Kidney (tissue), 14 donors: ENCODE results near the gene SFT2D3. TPM values are rescaled to one million over a fixed set of nuclear protein-coding genes. Genes with fewer than 3 reads are reported as not detected.
A peak's percentile ranks its signal among the peaks of the same experiment; 100 is the strongest.

Experiments
- DNase-seq, 5 donors: peaks; one replicate each; pipeline ENCODE4 v3.0.0-alpha.2; 2013 to 2020
- FAIRE-seq: peaks from 2 replicates; lab custom pipeline; 2012; peaks lifted over from hg19 to GRCh38; lab: Jason Lieb, UNC
- H3K27ac ChIP-seq, 2 donors: one replicate each; pipeline ENCODE4 v1.7.0; 2013; ENCODE audit warnings: low read depth in 2 of 2, low read length in 2 of 2, inconsistent platforms in 1 of 2
- H3K27me3 ChIP-seq: one replicate; pipeline ENCODE4 v1.7.1; 2013; ENCODE audit warnings: low read length, inconsistent platforms; ENCODE audit not compliant: control insufficient read depth, insufficient read depth
- H3K36me3 ChIP-seq, 3 donors: one replicate each; pipeline versions ENCODE4 v1.7.0 to v1.7.1; 2013; ENCODE audit warnings: low read length in 3 of 3, control low read depth in 1 of 3, inconsistent platforms in 1 of 3; ENCODE audit not compliant: insufficient read depth in 3 of 3, control insufficient read depth in 2 of 3
- H3K4me1 ChIP-seq, 3 donors: one replicate each; pipeline versions ENCODE4 v1.7.0 to v1.7.1; 2013; ENCODE audit warnings: low read length in 3 of 3, inconsistent platforms in 1 of 3, low read depth in 1 of 3; ENCODE audit not compliant: control insufficient read depth in 2 of 3, insufficient read depth in 2 of 3
- H3K4me3 ChIP-seq, 3 donors: one replicate each; pipeline versions ENCODE4 v1.7.0 to v1.8.1; 2013; ENCODE audit warnings: low read length in 3 of 3, control low read depth in 1 of 3, inconsistent platforms in 1 of 3
- H3K9ac ChIP-seq, 3 donors: one replicate each; pipeline versions ENCODE4 v1.7.0 to v1.7.1; 2013; ENCODE audit warnings: low read length in 3 of 3, control low read depth in 1 of 3, inconsistent platforms in 1 of 3
- H3K9me3 ChIP-seq, 3 donors: one replicate each; pipeline versions ENCODE4 v1.7.0 to v1.7.1; 2013; ENCODE audit warnings: low read length in 3 of 3, control low read depth in 1 of 3, inconsistent platforms in 1 of 3; ENCODE audit not compliant: control insufficient read depth in 2 of 3, insufficient read depth in 1 of 3
- intact Hi-C: fragments of 100-400 bp; cut with DNase I; formaldehyde crosslinking; loops from one replicate; pipeline ENCODE4 v1.11.1; 2022
- polyA plus RNA-seq: library from polyadenylated mRNA; stranded (reverse); fragments of 350-450 nt; fragmentation: Illumina TruSeq; extraction: RNeasy Lipid Tissue Mini Kit (QIAGEN cat#74804); gene quantifications from one replicate; pipeline ENCODE4 v1.2.3, GENCODE V29; 2014; ENCODE audit warnings: low read depth, low replicate concordance; ENCODE audit not compliant: insufficient read depth
- total RNA-seq: library from RNA; stranded (reverse); fragmentation: NEBNext Ultra II Directional; extraction: Animal tissue kit (Norgen Biotek cat#: 25700); gene quantifications from one replicate; pipeline ENCODE4 v1.2.1, GENCODE V29; 2021
- TF ChIP-seq, protein P1 (sequence below): IDR thresholded peaks from 3 replicates; pipeline ENCODE4 v1.5.1; 2012; ENCODE audit warnings: mild to moderate bottlenecking, moderate library complexity, borderline replicate concordance; ENCODE audit not compliant: insufficient read depth; ENCODE audit errors: extremely low read depth
- donor health status: control.
- donor health status: control.
- donor health status: control.
- donor health status: control.
- donor health status: control.
- donor health status: DM: yes; HTN: yes; CAD: no.
- donor health status: Normal renal cell carcinoma (clear cell type).

SFT2D3 gene
- total and polyA plus RNA-seq, 2 donors from 2014 or later: 5.1 to 9.3 TPM

DNA sequence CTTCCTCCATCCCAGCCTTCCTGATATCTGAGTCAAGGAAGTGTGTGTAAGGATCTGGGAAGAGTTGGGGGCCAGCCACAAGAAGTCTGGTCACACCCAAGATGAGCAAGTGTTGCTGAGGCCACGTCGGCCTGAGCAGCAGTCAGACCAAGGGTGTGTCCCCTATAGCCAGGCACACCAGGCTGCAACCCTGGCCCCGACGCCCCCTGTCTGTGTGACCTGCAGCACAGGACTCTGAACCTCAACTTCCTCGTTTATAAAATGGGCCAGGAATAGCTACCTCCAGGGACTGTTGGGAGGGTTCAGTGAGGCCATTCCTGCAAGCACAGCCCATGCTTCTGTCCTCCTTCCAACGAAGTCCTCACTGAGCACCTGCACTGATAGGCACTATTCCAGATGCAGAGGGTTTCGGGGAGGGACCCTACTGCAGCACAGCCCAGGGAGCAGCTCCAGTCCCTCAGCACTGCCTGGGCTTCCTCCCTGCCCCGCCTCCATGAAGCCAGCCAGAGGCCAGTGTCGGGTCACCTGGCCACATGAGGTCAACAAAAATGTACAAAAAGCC lies 39.3 kb upstream of the SFT2D3 start:
- no peaks in the 10 kb centered on the region for H3K9me3 ChIP-seq
- no peak overlapping the region for H3K9ac ChIP-seq
- no peak overlapping the region for H3K27ac ChIP-seq
- peaks cover 0 to 21% (median 0%) of the 10 kb centered on the region in 3 donors for H3K4me1 ChIP-seq
- no peaks in the 10 kb centered on the region for H3K36me3 ChIP-seq
- DNase-seq (peak in 2 of 5 donors; percentile 36 to 85), FAIRE-seq (no peak)
- peaks cover 2% of the 10 kb centered on the region for H3K27me3 ChIP-seq
- TF ChIP-seq, protein P1, sequence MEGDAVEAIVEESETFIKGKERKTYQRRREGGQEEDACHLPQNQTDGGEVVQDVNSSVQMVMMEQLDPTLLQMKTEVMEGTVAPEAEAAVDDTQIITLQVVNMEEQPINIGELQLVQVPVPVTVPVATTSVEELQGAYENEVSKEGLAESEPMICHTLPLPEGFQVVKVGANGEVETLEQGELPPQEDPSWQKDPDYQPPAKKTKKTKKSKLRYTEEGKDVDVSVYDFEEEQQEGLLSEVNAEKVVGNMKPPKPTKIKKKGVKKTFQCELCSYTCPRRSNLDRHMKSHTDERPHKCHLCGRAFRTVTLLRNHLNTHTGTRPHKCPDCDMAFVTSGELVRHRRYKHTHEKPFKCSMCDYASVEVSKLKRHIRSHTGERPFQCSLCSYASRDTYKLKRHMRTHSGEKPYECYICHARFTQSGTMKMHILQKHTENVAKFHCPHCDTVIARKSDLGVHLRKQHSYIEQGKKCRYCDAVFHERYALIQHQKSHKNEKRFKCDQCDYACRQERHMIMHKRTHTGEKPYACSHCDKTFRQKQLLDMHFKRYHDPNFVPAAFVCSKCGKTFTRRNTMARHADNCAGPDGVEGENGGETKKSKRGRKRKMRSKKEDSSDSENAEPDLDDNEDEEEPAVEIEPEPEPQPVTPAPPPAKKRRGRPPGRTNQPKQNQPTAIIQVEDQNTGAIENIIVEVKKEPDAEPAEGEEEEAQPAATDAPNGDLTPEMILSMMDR: no peak
- no peak overlapping the region for H3K4me3 ChIP-seq
- intact Hi-C loops: no loop called here

DNA sequence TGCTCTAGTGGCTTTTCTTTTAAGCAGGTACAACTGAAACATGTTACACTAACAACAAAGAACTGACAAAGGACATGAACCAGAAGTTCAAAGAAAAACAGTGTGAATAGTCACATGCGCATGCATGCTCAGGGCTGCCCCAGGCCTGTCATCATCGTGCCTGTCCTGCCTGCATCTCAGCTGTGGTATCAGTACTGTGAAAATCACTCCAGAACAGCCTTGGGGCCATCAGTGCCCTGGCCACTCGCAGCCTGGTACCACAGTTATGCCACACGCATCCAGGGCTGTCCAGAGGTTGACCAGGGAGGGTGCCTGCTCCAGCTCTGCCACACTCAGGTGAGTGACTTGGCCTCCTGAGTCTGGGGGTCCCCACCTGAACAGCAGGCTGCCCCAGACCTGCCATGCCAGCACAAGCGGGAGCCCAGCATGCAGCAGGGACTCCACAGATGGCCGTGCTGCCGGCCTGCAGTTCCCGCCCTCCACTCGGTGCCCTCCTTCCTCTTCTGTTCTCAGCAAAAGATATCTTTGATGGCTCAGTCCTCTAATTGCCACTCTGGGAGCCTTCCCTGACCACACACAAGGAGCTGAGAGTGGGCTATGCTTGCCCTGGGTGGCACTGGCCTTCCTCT lies 38.2 kb upstream of the SFT2D3 start:
- TF ChIP-seq, protein P1: no peak
- peak in 2 of 5 donors; percentile 38 to 65 for DNase-seq
- Histone ChIP-seq H3K4me3 (no peak overlapping the region), H3K36me3 (no peaks in the 10 kb centered on the region), H3K27ac (peak overlapping the region; percentile 24 to 29), H3K27me3 (peaks cover 2% of the 10 kb centered on the region), H3K4me1 (peaks cover 0 to 21% (median 0%) of the 10 kb centered on the region in 3 donors), H3K9me3 (no peaks in the 10 kb centered on the region), H3K9ac (no peak overlapping the region)
- intact Hi-C loops: no loop called here
- FAIRE-seq: no peak

DNA sequence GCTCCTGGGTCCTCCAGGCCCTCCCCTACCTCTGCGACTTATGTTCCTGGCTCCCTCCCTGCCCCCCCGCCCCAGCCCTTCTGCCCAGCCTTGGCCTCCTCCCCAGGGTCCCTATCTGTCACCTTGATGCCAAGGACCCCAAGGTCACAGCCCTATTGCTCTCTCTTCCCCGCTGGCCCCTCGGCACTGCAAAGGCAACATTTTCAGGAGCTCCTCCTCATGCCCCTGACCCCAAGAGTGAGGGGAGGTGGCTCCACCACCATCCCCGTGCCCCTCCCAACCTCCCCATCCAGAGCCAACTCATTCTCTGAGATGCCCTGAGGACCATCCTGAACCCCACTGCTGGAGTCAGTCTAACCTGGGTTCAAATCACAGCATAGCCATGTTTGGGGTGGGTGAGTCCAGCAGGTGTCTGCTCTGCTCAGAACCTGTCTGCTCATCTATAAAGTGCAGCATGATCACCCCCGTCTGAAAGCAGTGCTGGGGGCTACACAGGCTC lies 37.7 kb upstream of the SFT2D3 start:
- H3K27ac ChIP-seq: peak overlapping the region in 1 of 2 donors; percentile 29

More for the DNA sequence above, 37.7 kb upstream of the SFT2D3 start:
- H3K9ac ChIP-seq: no peak overlapping the region
- no peaks in the 10 kb centered on the region for H3K36me3 ChIP-seq
- peaks cover 0 to 21% (median 0%) of the 10 kb centered on the region in 3 donors for H3K4me1 ChIP-seq
- intact Hi-C loops: no loop called here
- FAIRE-seq (no peak), DNase-seq (peak in 2 of 5 donors; percentile 8 to 49)
- no peaks in the 10 kb centered on the region for H3K9me3 ChIP-seq
- H3K4me3 ChIP-seq: no peak overlapping the region
- TF ChIP-seq, protein P1: no peak
- peaks cover 2% of the 10 kb centered on the region for H3K27me3 ChIP-seq
